Calu3 (cell line): ENCODE data around the gene MAJIN. TPM values are rescaled to one million over a fixed set of nuclear protein-coding genes. Genes with fewer than 3 reads are reported as not detected.

ENCODE experiments used
- BruUV-seq: library from RNA; stranded (reverse); fragments of 400-500 nt; replicated peaks from 2 replicates; lab custom pipeline; 2021; lab: Mats Ljungman, UMichigan
- CTCF ChIA-PET: fragments of 300-600 bp; sonication (Branson Sonifier 250); formaldehyde crosslinking; loops from one replicate; lab custom pipeline; 2022; ENCODE audit warnings: antibody characterized with exemption; lab: Charles Lee
- DNase-seq: peaks from one replicate; pipeline ENCODE4 v3.0.0; 2022
- H3K27ac Mint-ChIP-seq: one replicate; pipeline ENCODE4 v1.8.0; 2022; ENCODE audit warnings: mixed read lengths; ENCODE audit not compliant: unreplicated experiment
- H3K27me3 Mint-ChIP-seq: one replicate; pipeline ENCODE4 v1.8.0; 2022; ENCODE audit warnings: mixed read lengths; ENCODE audit not compliant: unreplicated experiment
- H3K36me3 Mint-ChIP-seq: one replicate; pipeline ENCODE4 v1.8.0; 2022; ENCODE audit warnings: mild to moderate bottlenecking, moderate library complexity, mixed read lengths; ENCODE audit not compliant: insufficient read depth, unreplicated experiment
- H3K4me1 Mint-ChIP-seq: one replicate; pipeline ENCODE4 v1.8.0; 2022; ENCODE audit warnings: mild to moderate bottlenecking, low read depth, mixed read lengths; ENCODE audit not compliant: unreplicated experiment
- H3K4me3 Mint-ChIP-seq: one replicate; pipeline ENCODE4 v1.8.0; 2022; ENCODE audit warnings: mild to moderate bottlenecking, low read depth, moderate library complexity, mixed read lengths; ENCODE audit not compliant: unreplicated experiment
- H3K9me3 Mint-ChIP-seq: one replicate; pipeline ENCODE4 v1.8.0; 2022; ENCODE audit warnings: low read depth, mixed read lengths; ENCODE audit not compliant: unreplicated experiment
- intact Hi-C: fragments of 100-400 bp; cut with micrococcal nuclease; formaldehyde crosslinking; loops from one replicate; pipeline ENCODE4 v1.10.0; 2022; ENCODE audit not compliant: unreplicated experiment
- total RNA-seq: library from RNA; stranded (reverse); gene quantifications from 2 replicates; pipeline ENCODE4 v1.2.3, GENCODE V29; 2022
- TF ChIP-seq, protein P1 (sequence below): fragments of 200-600 bp; IDR thresholded peaks from one replicate; pipeline ENCODE4 v1.8.0; 2022; ENCODE audit warnings: antibody characterized with exemption; ENCODE audit not compliant: unreplicated experiment

Gene MAJIN
- total RNA-seq, 1 experiment from 2014 or later, result not detected

GRCh38 chr11:64923151-64923661, 48.7 kb downstream of the MAJIN start:
- intact Hi-C loops, result no loop called here
- no peak overlapping the region for H3K4me3 Mint-ChIP-seq
- no peak for DNase-seq
- no peaks in the 10 kb centered on the region for H3K9me3 Mint-ChIP-seq
- H3K4me1 Mint-ChIP-seq, result peaks cover 8% of the 10 kb centered on the region
- CTCF ChIA-PET, result interaction anchor here (0.6 to 1.5 kb wide), 2 partner anchors 46 to 74 kb away, joined by 5 to 6 read pairs; partner anchors contain the start of gene BATF2
- H3K27me3 Mint-ChIP-seq, result no peaks in the 10 kb centered on the region
- peaks cover 20% of the 10 kb centered on the region for H3K36me3 Mint-ChIP-seq
- no TSS peak for BruUV-seq
- H3K27ac Mint-ChIP-seq, result no peak overlapping the region
- TF ChIP-seq, protein P1, sequence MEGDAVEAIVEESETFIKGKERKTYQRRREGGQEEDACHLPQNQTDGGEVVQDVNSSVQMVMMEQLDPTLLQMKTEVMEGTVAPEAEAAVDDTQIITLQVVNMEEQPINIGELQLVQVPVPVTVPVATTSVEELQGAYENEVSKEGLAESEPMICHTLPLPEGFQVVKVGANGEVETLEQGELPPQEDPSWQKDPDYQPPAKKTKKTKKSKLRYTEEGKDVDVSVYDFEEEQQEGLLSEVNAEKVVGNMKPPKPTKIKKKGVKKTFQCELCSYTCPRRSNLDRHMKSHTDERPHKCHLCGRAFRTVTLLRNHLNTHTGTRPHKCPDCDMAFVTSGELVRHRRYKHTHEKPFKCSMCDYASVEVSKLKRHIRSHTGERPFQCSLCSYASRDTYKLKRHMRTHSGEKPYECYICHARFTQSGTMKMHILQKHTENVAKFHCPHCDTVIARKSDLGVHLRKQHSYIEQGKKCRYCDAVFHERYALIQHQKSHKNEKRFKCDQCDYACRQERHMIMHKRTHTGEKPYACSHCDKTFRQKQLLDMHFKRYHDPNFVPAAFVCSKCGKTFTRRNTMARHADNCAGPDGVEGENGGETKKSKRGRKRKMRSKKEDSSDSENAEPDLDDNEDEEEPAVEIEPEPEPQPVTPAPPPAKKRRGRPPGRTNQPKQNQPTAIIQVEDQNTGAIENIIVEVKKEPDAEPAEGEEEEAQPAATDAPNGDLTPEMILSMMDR, result no peak

DNA sequence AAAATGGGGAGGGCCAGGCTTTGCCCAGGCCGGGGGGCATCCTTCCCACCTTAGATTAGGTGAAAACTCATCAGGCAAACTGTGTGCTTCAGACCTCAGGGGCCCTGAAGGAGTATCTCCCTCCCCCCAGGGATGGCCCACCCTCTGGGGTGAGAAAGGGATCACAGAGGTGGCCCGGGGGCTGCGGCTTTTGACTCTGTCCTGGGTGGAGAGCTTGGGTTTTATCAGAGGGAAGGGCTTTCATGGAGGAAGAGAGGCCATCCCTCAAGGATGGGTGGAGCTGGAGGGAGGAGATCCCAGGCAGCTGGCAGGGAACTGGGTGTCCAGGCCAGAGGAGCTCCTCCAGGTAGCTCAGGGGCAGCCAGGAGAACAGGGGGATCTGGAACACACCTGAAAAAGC, 50.5 kb downstream of the MAJIN start:
- Mint-ChIP-seq H3K27ac (no peak overlapping the region), H3K27me3 (no peaks in the 10 kb centered on the region), H3K4me1 (peaks cover 8% of the 10 kb centered on the region), H3K4me3 (no peak overlapping the region), H3K9me3 (no peaks in the 10 kb centered on the region), H3K36me3 (peaks cover 37% of the 10 kb centered on the region)
- intact Hi-C loops, result no loop called here
- no TSS peak for BruUV-seq
- TF ChIP-seq, protein P1, result no peak
- CTCF ChIA-PET, result interaction anchor here (0.6 kb wide), 1 partner anchor 109 kb away, joined by 4 read pairs; no protein-coding TSS in a partner anchor
- DNase-seq, result no peak

DNA sequence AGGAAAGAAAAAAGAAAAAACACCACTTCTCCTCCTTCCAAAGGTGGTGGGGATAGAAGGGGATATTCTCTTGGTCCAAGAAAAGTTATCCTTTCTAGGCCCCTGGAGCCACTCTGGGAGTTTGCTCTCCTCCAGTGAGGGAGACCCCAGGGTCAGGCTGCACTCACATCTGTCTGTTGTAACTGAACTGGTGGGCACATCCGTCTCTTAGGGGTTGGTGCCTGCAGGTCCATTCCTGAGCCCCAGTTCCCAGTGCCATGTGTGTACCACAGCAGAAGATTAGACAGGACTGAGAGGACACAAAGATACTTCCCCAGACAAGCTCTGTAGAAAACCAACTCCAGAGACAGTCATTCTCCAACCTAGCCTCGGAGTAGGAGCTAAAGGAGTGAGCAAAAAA, 51.8 kb downstream of the MAJIN start:
- Mint-ChIP-seq H3K4me1 (peaks cover 8% of the 10 kb centered on the region), H3K27me3 (no peaks in the 10 kb centered on the region), H3K9me3 (no peaks in the 10 kb centered on the region), H3K36me3 (peaks cover 38% of the 10 kb centered on the region), H3K4me3 (no peak overlapping the region), H3K27ac (no peak overlapping the region)
- TF ChIP-seq, protein P1, result no peak
- CTCF ChIA-PET, result no interaction called here
- intact Hi-C loops, result no loop called here
- no peak for DNase-seq
- no TSS peak for BruUV-seq

GRCh38 chr11:64919627-64920026, 52.3 kb downstream of the MAJIN start:
- H3K4me3 Mint-ChIP-seq, result no peak overlapping the region
- H3K36me3 Mint-ChIP-seq, result peaks cover 33% of the 10 kb centered on the region
- DNase-seq, result no peak
- H3K27ac Mint-ChIP-seq, result no peak overlapping the region
- H3K27me3 Mint-ChIP-seq, result no peaks in the 10 kb centered on the region
- TF ChIP-seq, protein P1, result no peak
- intact Hi-C loops, result loop anchor here (5.0 kb wide), 1 partner anchor 78 kb away; the partner anchor contains the start of gene BATF2
- H3K9me3 Mint-ChIP-seq, result no peaks in the 10 kb centered on the region
- CTCF ChIA-PET, result interaction anchor here (0.7 to 0.9 kb wide), 2 partner anchors 30 to 124 kb away, joined by 4 read pairs; no protein-coding TSS in a partner anchor
- peaks cover 8% of the 10 kb centered on the region for H3K4me1 Mint-ChIP-seq
- BruUV-seq, result no TSS peak
